Natural killer cell (primary cell): Measurements from ENCODE around the gene CISD3. TPM values are rescaled to one million over a fixed set of nuclear protein-coding genes. Genes with fewer than 3 reads are reported as not detected.

ENCODE experiments used
- ATAC-seq, 3 donors: fragments of 150-1000 bp in 2 of 3; fragments of 200-7000 bp in 1 of 3; cut with Tn5 transposase; 1 replicate in 1 of 3; 2 replicates in 2 of 3; pipeline ENCODE4 v1.10.0; 2021; ENCODE audit warnings: mild to moderate bottlenecking in 2 of 3, moderate library complexity in 2 of 3
- DNase-seq, 2 donors: peaks; one replicate each; pipeline versions ENCODE4 v3.0.0 to v3.0.0-alpha.2; 2013 to 2021; ENCODE audit warnings: mixed read lengths in 1 of 2
- H3K27ac ChIP-seq: one replicate; pipeline ENCODE4 v1.5.1; 2013; ENCODE audit warnings: mild to moderate bottlenecking, low read length
- H3K27me3 ChIP-seq: one replicate; pipeline ENCODE4 v1.6.1; 2013; ENCODE audit warnings: low read length; ENCODE audit not compliant: control insufficient read depth, insufficient read depth
- H3K36me3 ChIP-seq: one replicate; pipeline ENCODE4 v1.6.1; 2013; ENCODE audit warnings: low read length; ENCODE audit not compliant: control insufficient read depth, insufficient read depth
- H3K4me1 ChIP-seq: one replicate; pipeline ENCODE4 v1.6.1; 2013; ENCODE audit warnings: low read length; ENCODE audit not compliant: control insufficient read depth, insufficient read depth
- H3K4me3 ChIP-seq: one replicate; pipeline ENCODE4 v1.5.1; 2013; ENCODE audit warnings: low read length
- H3K9me3 ChIP-seq: one replicate; pipeline ENCODE4 v1.6.1; 2013; ENCODE audit warnings: low read length; ENCODE audit not compliant: control insufficient read depth, insufficient read depth
- H3K27ac Mint-ChIP-seq, 2 donors: one replicate each; pipeline ENCODE4 v1.8.0; 2022; ENCODE audit warnings: mild to moderate bottlenecking in 2 of 2, mixed read lengths in 2 of 2, moderate library complexity in 1 of 2
- H3K27me3 Mint-ChIP-seq, 2 donors: one replicate each; pipeline ENCODE4 v1.8.0; 2022; ENCODE audit warnings: low read depth in 2 of 2, mixed read lengths in 2 of 2
- H3K36me3 Mint-ChIP-seq: one replicate; pipeline ENCODE4 v1.8.0; 2022; ENCODE audit warnings: mixed read lengths
- H3K4me1 Mint-ChIP-seq, 2 donors: one replicate each; pipeline ENCODE4 v1.8.0; 2022; ENCODE audit warnings: mixed read lengths in 2 of 2
- H3K4me3 Mint-ChIP-seq: one replicate; pipeline ENCODE4 v1.8.0; 2022; ENCODE audit warnings: mild to moderate bottlenecking, moderate library complexity, mixed read lengths
- H3K9me3 Mint-ChIP-seq, 2 donors: one replicate each; pipeline ENCODE4 v1.8.0; 2022; ENCODE audit warnings: mixed read lengths in 2 of 2
- WGBS: methylation state at CpG from one replicate; pipeline ENCODE4 v1.1.7; 2013; ENCODE audit warnings: missing lambda C conversion rate; ENCODE audit not compliant: insufficient coverage; 5-methylcytosine and 5-hydroxymethylcytosine counted together
- intact Hi-C: fragments of 100-400 bp; cut with micrococcal nuclease; formaldehyde crosslinking; loops from one replicate; pipeline ENCODE4 v1.14.2; 2022
- total RNA-seq, 4 donors: library from RNA; stranded (reverse); fragments of 120-200 nt in 1 of 4; gene quantifications; one replicate each; pipeline versions ENCODE4 v1.2.3 to v1.2.4, GENCODE V29; 2013 to 2022
- TF ChIP-seq, protein P1 (sequence below): fragments of 200-600 bp; IDR thresholded peaks from one replicate; pipeline ENCODE4 v1.8.0; 2022; ENCODE audit warnings: antibody characterized with exemption

CISD3 gene
- total RNA-seq, 3 donors from 2014 or later (not counting 1 experiment from before 2014, with no cell fraction given): 32.6 to 37.4 (median 33.9) TPM

DNA sequence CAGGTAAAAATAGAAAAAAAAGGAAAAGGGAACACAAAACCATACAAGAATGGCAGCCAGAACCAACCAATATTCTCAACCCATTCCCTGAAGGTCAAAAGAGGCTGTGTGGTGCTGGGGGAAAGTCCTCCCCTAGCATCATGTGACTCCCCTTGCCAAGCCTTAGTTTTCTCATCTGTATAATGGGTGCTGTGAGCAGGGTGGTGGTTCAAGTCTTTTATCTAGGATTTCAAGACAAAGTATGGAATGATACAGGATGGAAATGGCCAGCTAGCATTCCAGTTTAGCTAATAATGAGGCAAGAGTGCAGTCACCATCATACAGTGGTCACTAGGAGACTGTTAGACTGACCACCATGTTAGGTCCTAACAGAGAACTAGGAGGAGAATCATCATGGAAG, 43.1 kb downstream of the CISD3 start:
- no peak for ATAC-seq
- peaks cover 15% of the 10 kb centered on the region for H3K36me3 Mint-ChIP-seq
- intact Hi-C loops: no loop called here

DNA sequence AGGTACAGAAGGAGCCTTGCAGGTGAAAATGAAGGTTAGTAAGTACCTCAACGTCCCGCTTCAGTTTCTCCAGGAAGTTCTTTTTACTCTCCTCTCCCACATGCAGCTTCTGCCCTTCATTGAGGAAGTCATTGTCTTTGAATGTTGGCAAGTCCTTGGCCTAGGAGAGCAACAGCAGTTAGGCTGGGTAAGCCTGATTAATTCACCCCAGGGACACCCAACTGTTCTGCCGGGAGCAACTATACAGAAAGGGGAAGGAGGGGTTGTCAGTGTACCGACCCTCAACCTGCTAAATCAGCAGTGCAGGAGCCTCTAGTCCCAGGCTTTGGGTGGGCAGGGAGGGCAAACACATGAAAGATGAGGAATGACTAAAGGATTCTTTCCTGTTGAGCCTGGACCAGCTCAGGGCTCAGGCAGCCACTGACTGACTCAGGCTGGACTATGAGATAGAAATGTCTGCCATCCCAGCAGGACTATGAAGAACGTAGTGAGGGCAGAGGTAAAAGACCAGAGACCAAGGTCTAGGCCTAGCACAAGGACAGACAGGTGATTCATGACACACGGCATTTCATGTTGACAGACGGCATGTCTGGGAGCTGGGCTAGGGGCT, 47.6 kb downstream of the CISD3 start:
- WGBS: 86% methylated on average over 7 of the region's 7 CpGs
- Mint-ChIP-seq H3K27ac (no peak overlapping the region), H3K36me3 (no peaks in the 10 kb centered on the region), H3K9me3 (no peaks in the 10 kb centered on the region), H3K4me1 (no peaks in the 10 kb centered on the region), H3K27me3 (no peaks in the 10 kb centered on the region), H3K4me3 (no peak overlapping the region)
- no peaks in the 10 kb centered on the region for H3K9me3 ChIP-seq
- peaks cover 74% of the 10 kb centered on the region for H3K36me3 ChIP-seq
- intact Hi-C loops: no loop called here
- no peak for ATAC-seq
- TF ChIP-seq, protein P1, sequence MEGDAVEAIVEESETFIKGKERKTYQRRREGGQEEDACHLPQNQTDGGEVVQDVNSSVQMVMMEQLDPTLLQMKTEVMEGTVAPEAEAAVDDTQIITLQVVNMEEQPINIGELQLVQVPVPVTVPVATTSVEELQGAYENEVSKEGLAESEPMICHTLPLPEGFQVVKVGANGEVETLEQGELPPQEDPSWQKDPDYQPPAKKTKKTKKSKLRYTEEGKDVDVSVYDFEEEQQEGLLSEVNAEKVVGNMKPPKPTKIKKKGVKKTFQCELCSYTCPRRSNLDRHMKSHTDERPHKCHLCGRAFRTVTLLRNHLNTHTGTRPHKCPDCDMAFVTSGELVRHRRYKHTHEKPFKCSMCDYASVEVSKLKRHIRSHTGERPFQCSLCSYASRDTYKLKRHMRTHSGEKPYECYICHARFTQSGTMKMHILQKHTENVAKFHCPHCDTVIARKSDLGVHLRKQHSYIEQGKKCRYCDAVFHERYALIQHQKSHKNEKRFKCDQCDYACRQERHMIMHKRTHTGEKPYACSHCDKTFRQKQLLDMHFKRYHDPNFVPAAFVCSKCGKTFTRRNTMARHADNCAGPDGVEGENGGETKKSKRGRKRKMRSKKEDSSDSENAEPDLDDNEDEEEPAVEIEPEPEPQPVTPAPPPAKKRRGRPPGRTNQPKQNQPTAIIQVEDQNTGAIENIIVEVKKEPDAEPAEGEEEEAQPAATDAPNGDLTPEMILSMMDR: no peak
- H3K4me3 ChIP-seq: no peak overlapping the region
- no peak overlapping the region for H3K27ac ChIP-seq
- no peaks in the 10 kb centered on the region for H3K4me1 ChIP-seq
- DNase-seq: no peak
- no peaks in the 10 kb centered on the region for H3K27me3 ChIP-seq

More for the DNA sequence above, 43.1 kb downstream of the CISD3 start:
- H3K4me1 Mint-ChIP-seq: no peaks in the 10 kb centered on the region
- H3K27ac ChIP-seq: no peak overlapping the region
- no peak for DNase-seq
- H3K4me3 Mint-ChIP-seq: no peak overlapping the region
- no peaks in the 10 kb centered on the region for H3K9me3 ChIP-seq
- no peak overlapping the region for H3K4me3 ChIP-seq
- TF ChIP-seq, protein P1: no peak
- H3K9me3 Mint-ChIP-seq: no peaks in the 10 kb centered on the region
- H3K27ac Mint-ChIP-seq: no peak overlapping the region
- peaks cover 58% of the 10 kb centered on the region for H3K36me3 ChIP-seq
- no peaks in the 10 kb centered on the region for H3K27me3 ChIP-seq
- H3K4me1 ChIP-seq: no peaks in the 10 kb centered on the region
- H3K27me3 Mint-ChIP-seq: no peaks in the 10 kb centered on the region

DNA sequence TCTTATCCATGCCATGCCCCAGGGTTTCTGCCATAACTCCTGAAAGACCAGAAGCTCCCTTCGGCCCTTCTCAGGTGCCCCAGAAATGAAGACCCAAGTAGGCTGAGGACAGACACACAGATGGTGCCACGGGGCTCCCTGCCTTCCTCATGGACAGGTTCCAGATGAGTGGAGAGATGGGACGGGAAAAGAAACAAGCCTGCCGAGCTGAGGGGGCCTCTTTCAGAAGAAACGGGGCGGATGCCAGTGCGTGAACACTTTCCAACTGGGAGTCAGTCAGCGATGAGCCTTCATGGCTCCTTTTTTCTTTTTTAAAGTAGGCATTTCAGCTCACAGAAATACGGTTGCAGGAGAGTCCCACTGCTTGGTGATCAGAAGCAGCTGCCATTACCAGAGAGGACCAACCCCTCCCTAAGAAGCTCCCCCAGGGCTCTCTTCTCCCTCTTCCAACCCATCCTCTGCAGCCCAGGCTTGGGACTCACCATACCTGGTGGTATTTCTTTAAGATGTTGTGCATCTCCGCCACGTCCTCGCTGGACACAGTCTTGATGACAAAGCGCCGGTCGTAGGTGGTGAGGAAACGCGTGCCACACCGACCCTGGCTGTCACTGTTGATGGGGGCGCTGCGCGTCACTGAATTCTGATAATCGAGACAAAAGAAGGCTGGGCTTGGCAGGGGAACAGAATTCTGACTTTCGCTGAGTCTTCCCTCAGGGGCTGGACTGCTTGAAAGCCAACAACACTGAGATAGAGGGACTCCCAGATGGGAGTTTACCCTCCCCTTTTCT, 50.0 kb downstream of the CISD3 start:
- WGBS: 97% methylated on average over 23 of the region's 23 CpGs
- DNase-seq (no peak), ATAC-seq (no peak)
- H3K9me3 ChIP-seq: no peaks in the 10 kb centered on the region
- intact Hi-C loops: no loop called here
- no peak overlapping the region for H3K4me3 Mint-ChIP-seq
- no peaks in the 10 kb centered on the region for H3K27me3 Mint-ChIP-seq
- TF ChIP-seq, protein P1: no peak
- peaks cover 75% of the 10 kb centered on the region for H3K36me3 ChIP-seq
- no peak overlapping the region for H3K27ac ChIP-seq
- H3K4me1 Mint-ChIP-seq: no peaks in the 10 kb centered on the region
- no peaks in the 10 kb centered on the region for H3K4me1 ChIP-seq
- no peak overlapping the region for H3K4me3 ChIP-seq
- H3K27ac Mint-ChIP-seq: no peak overlapping the region
- no peaks in the 10 kb centered on the region for H3K27me3 ChIP-seq
- no peaks in the 10 kb centered on the region for H3K36me3 Mint-ChIP-seq
- H3K9me3 Mint-ChIP-seq: no peaks in the 10 kb centered on the region
